Putamen (tissue), 1 donor: ENCODE measurements around the gene GLB1L2.

Experiments
- DNase-seq: peaks from one replicate; pipeline ENCODE4 v3.0.0-alpha.2; 2016; ENCODE audit warnings: low spot score

Gene GLB1L2

DNA sequence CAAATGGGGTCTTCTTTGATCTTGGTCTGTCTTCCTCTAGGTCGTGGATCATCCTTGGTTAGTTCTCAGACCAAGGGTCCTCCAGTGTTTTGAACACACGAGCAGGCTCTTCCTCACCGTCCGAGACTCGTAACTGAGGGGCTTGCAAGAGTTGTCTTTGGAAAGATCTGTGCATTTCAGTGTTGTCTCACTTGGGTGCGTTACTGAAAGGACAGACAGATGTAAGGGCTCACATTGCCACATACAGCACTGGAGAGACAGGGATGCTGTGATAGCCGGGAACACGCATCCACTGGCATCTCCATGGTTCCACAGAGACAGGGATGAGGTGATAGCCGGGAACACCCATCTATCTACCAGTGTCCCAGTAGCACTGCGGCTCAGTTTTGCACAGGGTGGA is 15.7 kb downstream of the GLB1L2 start:
- DNase-seq: no peak

DNA sequence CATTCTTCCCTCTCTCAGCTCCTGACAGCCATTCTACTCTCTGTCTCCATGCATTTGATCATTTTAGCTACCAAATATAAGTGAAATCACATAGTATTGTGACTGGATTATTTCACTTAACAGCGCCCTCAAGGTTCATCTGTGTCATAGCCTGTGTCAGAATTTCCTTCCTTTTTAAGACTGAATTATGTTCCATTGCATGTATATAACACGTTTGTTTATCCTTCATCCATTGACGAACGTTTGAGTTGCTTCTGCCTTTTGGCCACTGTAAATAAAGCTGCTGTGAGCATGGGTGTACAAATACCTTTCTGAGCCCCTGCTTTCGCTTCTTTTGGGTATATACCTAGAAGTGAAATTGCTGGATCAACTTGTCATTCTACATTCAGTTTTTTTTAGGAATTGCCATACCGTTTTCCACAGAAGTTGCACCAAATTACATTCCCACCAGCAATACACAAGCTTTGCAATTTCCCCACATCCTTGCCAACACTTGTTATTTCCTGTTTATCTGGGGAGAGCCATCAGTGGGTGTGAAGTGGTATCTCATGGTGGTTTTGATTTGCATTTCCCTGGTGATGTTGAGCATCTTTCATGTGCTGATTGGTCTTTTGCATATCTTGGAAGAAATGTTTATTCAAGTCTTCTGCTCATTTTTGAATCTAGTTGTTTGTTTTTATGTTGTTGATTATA is 17.5 kb downstream of the GLB1L2 start:
- no peak for DNase-seq

GRCh38 chr11:134349802-134350355 is 18.1 kb downstream of the GLB1L2 start:
- DNase-seq: no peak

- no peak for DNase-seq
Observed at GRCh38 chr11:134350381-134350780, 18.6 kb downstream of the GLB1L2 start.

DNA sequence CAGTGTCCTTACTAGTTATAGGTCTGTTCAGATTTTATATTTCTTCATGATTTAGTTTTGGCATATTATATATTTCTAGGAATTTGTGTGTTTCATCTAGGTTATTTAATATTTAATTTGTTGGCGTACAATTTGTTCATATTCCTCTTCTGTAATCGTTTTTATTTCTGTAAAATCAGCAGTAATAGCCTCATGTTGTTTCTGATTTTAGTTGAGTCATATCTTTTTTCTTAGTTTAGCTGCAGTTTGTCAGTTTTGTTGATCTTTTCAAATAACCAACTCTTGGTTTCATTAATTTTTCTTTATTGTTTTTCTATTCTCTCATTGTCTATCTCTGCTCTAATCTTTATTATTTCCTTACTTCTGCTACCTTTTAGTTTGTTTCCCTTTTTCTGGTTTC is 20.3 kb downstream of the GLB1L2 start:
- DNase-seq: no peak

DNA sequence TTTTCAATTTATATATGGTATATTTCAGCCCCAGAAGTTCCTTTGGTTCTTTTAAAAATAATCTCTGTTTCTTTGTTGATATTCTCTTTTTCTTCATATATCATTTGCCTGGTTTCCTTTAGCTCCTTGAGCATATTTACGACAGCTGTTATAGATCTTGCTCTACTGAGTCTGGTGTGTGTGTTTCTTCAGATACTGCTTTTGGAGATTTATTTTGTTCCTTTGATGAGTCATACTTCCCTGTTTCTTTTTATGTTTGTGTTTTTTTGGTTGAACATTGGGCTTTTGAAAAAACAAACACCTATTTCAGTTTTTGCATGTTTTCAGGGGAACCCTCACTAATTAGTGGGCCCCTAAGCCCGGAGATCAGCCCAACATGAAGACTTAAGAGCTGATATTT is 23.3 kb downstream of the GLB1L2 start:
- DNase-seq: no peak

DNA sequence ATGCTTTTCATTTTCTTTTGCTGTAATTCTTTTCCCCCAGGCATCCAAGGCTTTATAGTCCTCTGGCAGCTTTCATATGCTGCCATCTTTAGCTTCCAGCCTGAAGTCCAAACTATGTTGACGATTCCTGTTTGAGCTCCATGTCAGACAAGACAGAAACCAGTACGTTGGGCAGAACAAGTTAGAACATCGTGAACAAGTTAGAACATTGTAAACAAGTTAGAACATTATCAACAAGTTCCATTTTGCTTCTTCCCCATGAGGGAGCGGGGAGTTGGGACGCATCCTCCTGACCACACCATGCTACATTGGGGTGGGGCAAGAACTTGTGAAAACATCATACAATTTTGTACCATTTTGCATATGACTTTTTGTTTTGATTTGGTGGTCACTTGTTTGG is 23.9 kb downstream of the GLB1L2 start:
- DNase-seq: no peak

GRCh38 chr11:134356656-134357544 is 25.1 kb downstream of the GLB1L2 start:
- no peak for DNase-seq

GRCh38 chr11:134357545-134357839 is 25.7 kb downstream of the GLB1L2 start:
- DNase-seq: no peak

DNA sequence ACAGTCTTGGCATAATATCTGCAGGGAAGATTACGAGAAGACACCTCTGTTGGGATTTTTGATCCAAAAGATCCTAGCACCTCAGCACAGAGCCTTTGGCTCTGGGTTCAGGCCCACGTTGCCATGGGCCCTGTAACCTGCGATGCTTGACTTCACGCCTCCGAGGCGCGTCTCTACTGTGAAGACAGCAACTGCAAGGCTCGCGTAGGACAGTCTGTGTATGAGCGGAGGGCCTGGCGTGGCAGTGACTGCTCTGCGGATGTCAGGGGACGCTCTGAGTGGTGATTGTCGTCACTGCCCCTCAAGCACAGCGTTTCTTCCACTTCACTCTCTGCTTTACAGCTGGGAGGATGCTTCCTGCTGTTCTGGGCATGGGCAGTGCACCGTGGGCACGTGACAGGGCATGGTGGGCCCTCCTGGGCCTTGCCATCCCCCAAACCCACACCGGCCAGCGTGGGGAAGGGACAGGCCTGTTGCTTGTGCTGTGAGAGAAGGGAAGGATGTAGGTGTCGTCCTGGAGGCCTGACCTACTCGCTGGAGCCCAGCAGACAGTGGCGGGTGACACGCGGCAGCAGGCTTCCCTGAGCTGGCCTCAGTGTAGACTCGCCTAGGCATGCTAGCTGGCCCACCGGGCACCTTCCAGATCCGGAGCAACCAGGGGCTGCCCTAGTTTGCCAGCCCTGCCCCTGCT is 26.5 kb downstream of the GLB1L2 start:
- no peak for DNase-seq

- no peak for DNase-seq
Observed at GRCh38 chr11:134358856-134359490, 27.2 kb downstream of the GLB1L2 start.

- no peak for DNase-seq
Observed at GRCh38 chr11:134359646-134360045, 27.9 kb downstream of the GLB1L2 start.

- peak; percentile 74 for DNase-seq
Observed at GRCh38 chr11:134360050-134360835, 28.5 kb downstream of the GLB1L2 start.

GRCh38 chr11:134361661-134362060 is 29.9 kb downstream of the GLB1L2 start:
- no peak for DNase-seq

DNA sequence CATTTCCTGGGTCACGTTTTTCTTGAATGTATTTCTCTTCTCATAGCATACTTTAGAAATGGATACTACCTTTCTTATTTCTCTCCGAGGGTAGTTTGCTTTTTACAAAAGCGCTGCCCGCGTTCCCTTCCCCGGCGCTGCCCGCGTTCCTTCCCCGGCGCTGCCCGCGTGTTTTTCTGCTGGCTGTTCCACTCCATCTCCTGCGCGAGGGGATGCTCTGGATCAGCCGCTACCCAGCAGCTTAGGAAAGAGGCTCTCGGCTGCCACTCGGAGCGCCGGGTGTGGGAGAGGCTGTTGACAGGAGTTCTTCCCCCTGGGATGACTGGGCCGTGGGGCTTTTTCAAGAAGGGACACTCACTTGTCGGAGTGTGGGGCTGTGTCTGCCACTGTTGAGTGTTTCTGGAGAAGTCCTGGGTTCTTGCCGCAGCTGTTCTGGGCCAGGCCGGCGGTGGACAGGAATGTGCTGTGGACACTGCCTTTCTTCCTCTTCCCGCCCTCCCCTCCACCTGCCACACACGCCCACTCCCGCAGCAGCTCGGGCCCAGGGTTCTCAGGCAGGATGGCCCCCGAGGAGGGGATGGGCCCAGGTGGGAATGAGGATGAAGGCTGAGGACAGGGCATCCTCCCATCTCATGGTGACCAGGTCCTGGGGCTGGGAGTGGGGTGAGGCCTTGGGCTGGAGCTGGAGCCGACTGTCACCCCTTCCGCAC is 30.6 kb downstream of the GLB1L2 start:
- DNase-seq: no peak

DNA sequence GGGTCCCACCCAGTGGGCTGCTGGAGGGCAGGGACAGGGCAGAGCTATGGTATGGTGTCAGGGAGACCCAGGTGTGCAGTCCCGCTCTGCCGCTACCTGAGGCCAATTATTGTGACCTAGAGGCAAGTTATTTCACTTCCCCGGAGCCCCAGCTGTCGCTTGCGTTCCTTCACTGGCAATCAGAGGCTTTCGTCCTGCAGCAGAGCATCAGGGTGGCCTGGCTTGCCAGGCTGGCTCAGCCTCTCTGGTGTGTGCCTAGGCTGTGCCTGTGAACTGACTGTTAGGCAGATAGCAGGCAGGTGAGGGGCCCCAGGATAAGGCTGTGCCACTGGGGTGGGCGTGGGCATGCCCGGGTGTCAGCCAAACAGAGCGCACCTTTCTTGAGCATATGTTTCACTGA is 31.4 kb downstream of the GLB1L2 start:
- DNase-seq: no peak

DNA sequence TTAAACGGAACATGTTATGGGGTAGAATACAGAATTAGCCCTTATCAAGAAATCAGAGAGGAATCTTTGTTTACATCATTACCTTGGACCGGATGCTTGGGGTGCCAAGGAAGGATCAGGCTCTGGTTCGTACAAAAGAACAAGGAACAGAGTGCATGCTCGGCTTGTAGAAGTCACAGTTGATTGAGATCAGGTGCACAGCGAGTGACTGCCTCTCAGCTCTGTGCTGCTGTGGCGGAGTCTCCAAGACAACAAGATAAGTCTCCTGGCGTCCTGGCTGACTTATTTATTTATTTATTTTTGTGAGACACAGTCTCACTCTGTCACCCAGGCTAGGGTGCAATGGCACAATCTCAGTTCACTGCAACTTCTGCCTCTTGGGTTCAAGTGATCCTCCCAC is 31.8 kb downstream of the GLB1L2 start:
- DNase-seq: no peak

GRCh38 chr11:134364261-134364660 is 32.5 kb downstream of the GLB1L2 start:
- DNase-seq: no peak

GRCh38 chr11:134365011-134365925 is 33.5 kb downstream of the GLB1L2 start:
- DNase-seq: no peak

GRCh38 chr11:134366254-134366653 is 34.5 kb downstream of the GLB1L2 start:
- no peak for DNase-seq
